Sigmoid colon (tissue), 4 donors: ENCODE data around the gene TOMM40.
"Not testable (repeated sequence)": the region's sequence is repeated elsewhere in the genome, so short reads cannot be mapped to it uniquely, and the experiment has no call there.

Experiments
- EP300 ChIP-seq, 4 donors: sonication (generic); formaldehyde crosslinking; IDR thresholded peaks; one replicate each; pipeline ENCODE4 v1.6.1; 2017; ENCODE audit warnings: antibody characterized with exemption in 4 of 4
- POLR2A ChIP-seq, 2 donors: fragments of 450-650 bp; IDR thresholded peaks; one replicate each; pipeline ENCODE4 v1.6.1; 2016; ENCODE audit warnings: antibody characterized with exemption in 2 of 2, mild to moderate bottlenecking in 2 of 2, moderate library complexity in 2 of 2
- TF ChIP-seq, protein P1 (sequence below), 4 experiments: fragments of 450-650 bp in 3 of 4; fragments of 200-600 bp in 1 of 4; IDR thresholded peaks; one replicate each; pipeline ENCODE4 v1.5.1; 2016 to 2019; ENCODE audit warnings: antibody characterized with exemption in 4 of 4, mild to moderate bottlenecking in 3 of 4, moderate library complexity in 2 of 4

DNA sequence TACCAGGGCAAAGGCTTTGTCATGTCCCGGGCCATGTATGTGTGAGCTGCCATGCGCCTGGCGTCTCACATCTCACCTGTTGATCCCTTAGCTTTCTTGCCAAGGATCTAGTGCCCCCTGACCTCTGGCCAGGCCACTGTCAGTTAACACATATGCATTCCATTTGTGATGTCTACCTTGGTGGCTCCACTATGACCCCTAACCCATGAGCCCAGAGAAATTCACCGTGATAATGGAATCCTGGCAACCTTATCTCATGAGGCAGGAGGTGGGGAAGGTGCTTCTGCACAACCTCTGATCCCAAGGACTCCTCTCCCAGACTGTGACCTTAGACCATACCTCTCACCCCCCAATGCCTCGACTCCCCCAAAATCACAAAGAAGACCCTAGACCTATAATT is 2.7 kb upstream of the TOMM40 start:
- not testable (repeated sequence) for TF ChIP-seq POLR2A, EP300 (IDR thresholded peaks at IDR 0.05)
- TF ChIP-seq, protein P1, sequence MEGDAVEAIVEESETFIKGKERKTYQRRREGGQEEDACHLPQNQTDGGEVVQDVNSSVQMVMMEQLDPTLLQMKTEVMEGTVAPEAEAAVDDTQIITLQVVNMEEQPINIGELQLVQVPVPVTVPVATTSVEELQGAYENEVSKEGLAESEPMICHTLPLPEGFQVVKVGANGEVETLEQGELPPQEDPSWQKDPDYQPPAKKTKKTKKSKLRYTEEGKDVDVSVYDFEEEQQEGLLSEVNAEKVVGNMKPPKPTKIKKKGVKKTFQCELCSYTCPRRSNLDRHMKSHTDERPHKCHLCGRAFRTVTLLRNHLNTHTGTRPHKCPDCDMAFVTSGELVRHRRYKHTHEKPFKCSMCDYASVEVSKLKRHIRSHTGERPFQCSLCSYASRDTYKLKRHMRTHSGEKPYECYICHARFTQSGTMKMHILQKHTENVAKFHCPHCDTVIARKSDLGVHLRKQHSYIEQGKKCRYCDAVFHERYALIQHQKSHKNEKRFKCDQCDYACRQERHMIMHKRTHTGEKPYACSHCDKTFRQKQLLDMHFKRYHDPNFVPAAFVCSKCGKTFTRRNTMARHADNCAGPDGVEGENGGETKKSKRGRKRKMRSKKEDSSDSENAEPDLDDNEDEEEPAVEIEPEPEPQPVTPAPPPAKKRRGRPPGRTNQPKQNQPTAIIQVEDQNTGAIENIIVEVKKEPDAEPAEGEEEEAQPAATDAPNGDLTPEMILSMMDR (IDR thresholded peaks at IDR 0.05), result not testable (repeated sequence)
